NCI-H460 (cell line): ENCODE measurements around the gene FAM240A. TPM values are rescaled to one million over a fixed set of nuclear protein-coding genes. Genes with fewer than 3 reads are reported as not detected.

Experiments
- DNase-seq: peaks from one replicate; pipeline ENCODE4 v3.0.0-alpha.2; 2016; ENCODE audit warnings: low read depth; ENCODE audit errors: extremely low read depth
- small RNA-seq, 2 experiments: library from RNA; depleted of rRNA; stranded (forward); fragments of <200 nt; gene quantifications; one replicate each; pipeline ENCODE3, GENCODE V24; 2014
- total RNA-seq: library from RNA; depleted of rRNA; stranded (reverse); fragments of >200 nt; shearing (Covaris generic); gene quantifications from 2 replicates; pipeline ENCODE4 v1.2.3, GENCODE V29; 2014; rRNA removed

Gene FAM240A
- total RNA-seq, 1 experiment from 2014 or later, result not detected

- DNase-seq, result no peak
Measured at GRCh38 chr3:46671541-46672348, 59.4 kb downstream of the FAM240A start.

DNA sequence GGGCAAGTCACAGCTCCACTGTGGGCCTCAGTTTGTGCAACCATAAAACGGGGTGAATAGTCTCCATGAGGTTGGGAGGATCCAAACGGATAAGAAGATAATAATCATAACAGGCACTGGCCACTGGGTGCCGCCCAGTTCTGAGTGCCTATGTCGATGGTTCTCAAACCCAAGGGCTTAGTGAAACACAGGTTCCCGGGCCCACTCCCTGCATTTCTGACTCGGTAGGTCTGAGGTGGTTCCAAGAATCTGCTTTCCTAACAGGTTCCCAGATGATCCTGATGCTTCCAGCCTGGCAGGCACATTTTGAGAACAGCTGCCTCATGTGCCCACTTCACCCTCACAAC lies 60.0 kb downstream of the FAM240A start:
- DNase-seq, result no peak

DNA sequence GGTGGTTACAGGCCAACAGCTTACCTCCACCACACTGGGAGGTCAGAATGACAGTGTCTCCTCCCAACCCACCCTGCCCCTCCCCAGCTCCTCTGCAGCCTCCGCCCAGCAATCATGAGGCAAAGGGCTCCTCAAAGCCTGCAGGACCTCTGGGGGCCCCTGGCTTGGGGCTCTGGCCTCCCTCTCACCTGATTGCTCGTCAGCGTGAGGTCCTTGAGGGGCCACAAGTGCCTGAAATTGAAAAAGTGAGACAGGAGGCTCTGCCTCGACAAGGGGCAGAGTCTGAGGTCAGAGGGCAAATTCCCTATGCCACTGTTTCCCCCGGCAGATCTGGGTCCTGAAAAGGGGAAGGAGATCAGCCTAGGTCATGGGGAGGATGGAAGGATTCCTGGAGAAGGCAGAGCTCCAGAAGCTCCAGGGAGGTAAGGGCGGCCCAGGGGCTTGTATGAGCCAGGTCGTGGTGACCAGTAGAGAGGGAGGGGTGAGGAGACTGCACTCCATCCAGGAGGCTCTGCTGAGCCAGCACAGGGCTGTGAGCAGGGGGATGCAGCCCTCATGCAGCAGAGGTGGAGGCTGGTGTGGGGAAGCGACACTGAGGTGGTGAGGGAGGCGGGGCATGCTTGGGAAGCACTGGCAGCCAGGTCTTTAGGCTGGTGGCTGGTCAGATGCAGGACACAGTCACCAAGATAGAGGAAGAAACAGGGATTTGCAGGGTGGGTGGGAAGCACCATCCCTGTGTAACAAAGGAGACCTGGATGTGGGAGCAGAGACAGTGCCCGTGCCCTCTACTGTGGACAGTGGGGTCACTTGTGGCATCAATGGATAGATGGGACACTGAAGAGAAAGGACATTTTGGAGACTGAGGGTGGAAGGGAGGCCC lies 61.1 kb downstream of the FAM240A start:
- DNase-seq, result no peak

DNA sequence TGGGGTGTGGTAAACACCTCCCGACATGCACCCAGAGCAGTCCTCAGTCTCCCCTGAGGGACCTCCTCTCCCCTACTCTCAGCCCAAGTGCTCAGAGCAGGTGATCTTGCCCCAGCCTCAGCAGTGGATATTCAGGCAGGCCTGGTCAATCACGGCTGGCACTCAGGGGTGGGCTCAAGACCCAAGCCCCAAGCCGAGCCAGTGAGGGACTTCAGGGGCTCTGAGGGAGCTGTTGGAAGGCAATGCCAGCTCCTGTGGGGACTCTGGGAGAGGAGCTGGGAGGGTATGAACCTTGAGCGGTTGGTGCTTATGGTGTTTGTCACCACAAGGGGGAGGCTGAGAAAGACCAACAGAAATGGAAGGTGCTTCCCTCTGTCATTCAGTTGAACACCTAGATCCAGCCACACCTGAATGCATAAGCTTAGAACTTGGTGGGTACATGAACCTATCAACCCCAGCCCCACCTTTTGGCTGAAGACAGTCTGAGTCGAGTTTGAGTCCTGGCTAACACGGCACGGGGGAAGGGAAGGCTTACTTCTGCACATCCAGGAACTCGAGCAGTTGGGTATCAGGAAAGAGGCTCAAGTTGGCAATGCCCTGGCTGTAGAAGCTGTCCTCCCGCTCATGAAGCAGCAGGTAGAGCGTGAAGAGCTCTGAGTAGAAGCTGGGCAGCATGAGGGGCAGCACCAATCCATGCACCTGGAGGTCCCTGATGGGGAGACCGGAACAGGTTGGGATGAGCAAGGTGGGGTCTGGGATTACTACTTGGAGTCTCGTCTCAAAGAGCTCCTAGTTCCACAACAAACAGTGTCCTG lies 61.9 kb downstream of the FAM240A start:
- DNase-seq, result no peak

DNA sequence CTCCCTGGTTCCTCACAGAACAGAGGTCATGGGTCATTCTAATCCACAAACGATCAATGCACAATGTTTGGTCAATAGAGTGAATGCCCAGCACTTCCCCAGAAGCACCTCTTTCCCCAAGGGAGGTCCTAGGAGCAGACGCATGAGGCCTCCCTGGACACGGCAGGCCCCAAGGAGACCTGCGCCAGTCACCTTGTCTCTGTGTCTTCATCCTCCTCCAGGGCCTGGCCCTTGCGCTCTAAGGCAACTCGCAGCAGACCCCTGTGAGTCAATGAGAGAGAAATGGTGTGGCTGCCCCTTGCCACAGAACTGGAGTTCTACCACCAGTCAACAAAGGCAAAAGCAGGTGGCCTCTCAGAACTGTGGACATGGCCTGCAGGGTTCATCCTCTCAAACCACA lies 63.1 kb downstream of the FAM240A start:
- no peak for DNase-seq

Small RNA genes lying within 50 kb of the gene (small RNA-seq; reads per million reads assigned to genes)
- 0 reads per million in 2 experiments for gene RF00591

Other genes starting within 250 kb of the FAM240A start
- gene CCR5, start 241.6 kb upstream of the FAM240A start, total RNA-seq, result 0.12 TPM in 1 of 2 replicates, not detected in the other
- not detected in 2 replicates for gene CCRL2, start 205.3 kb upstream of the FAM240A start, total RNA-seq
- gene LTF, start 147.6 kb upstream of the FAM240A start, total RNA-seq, result not detected in 2 replicates
- gene RTP3, start 114.5 kb upstream of the FAM240A start, total RNA-seq, result not detected in 2 replicates
- gene LRRC2, start 46.2 kb upstream of the FAM240A start, total RNA-seq, result not detected in 2 replicates
- gene ALS2CL, start 81.2 kb downstream of the FAM240A start, total RNA-seq, result 1.4 and 2.9 TPM in 2 replicates
- 0.58 and 0.77 TPM in 2 replicates for gene TMIE, start 88.9 kb downstream of the FAM240A start, total RNA-seq
- gene PRSS50, start 105.3 kb downstream of the FAM240A start, total RNA-seq, result not detected in 2 replicates